G401 (cell line): ENCODE results near the gene DMRTB1. TPM values are rescaled to one million over a fixed set of nuclear protein-coding genes. Genes with fewer than 3 reads are reported as not detected.

ENCODE experiments used
- DNase-seq: peaks from one replicate; pipeline ENCODE4 v3.0.0-alpha.2; 2015; ENCODE audit warnings: low spot score
- in situ Hi-C: cut with HindIII; loops from 2 replicates; pipeline ENCODE4 v1.10.0; 2016; ENCODE audit warnings: low sequenced_read_pairs, mixed read lengths
- total RNA-seq: library from RNA; depleted of rRNA; stranded (reverse); fragments of >200 nt; shearing (Covaris generic); gene quantifications from 2 replicates; pipeline ENCODE4 v1.2.3, GENCODE V29; 2014

DMRTB1 gene
- total RNA-seq, 1 experiment from 2014 or later = not detected

- no peak for DNase-seq
- in situ Hi-C loops = no loop called here
Measured at GRCh38 chr1:53482441-53483153, 23.4 kb downstream of the DMRTB1 start.

DNA sequence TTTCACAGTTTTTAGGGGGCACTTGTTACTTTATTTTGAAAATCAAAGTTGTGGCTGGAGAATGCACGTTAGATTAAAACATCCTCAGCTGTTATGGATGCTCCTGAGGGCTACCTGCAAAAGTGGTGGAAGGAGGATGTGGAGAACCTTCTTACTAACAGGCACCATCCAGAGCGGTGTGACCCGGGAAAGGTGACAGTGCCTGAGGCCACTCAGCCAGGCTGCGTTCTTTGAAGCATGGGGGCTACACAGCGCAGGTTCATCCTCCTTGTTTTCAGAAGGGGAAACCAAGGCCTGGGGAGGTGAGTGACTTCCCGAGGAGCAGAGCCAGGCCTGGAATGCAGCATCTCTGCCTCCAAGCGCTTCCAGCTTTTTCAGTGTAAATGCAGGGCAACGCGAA, 24.0 kb downstream of the DMRTB1 start:
- in situ Hi-C loops = no loop called here
- DNase-seq = no peak

DNA sequence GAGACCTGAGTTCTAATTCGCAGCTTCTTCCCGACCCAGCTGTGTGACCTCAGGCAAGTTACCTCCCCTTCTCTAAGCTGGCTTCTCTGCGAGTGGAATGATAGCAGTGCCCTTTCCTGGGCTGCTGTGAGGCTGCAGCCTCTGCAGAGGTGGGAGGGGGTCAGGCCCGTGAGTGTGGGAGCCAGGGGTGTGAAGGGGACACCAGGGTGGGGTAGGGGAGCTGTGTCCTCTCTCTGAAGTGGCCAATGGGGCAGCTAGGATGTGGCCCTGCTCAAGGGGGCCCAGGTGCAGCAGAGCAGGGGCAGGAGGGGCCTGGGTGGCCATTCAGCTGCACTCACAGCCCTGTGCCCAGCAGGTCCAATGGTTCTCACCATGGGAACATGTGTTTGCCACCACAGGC, 24.5 kb downstream of the DMRTB1 start:
- no peak for DNase-seq
- in situ Hi-C loops = no loop called here

GRCh38 chr1:53484705-53485477, 25.7 kb downstream of the DMRTB1 start:
- no peak for DNase-seq
- in situ Hi-C loops = loop anchor here (5.0 kb wide), 1 partner anchor 92 kb away; no protein-coding TSS in a partner anchor

DNA sequence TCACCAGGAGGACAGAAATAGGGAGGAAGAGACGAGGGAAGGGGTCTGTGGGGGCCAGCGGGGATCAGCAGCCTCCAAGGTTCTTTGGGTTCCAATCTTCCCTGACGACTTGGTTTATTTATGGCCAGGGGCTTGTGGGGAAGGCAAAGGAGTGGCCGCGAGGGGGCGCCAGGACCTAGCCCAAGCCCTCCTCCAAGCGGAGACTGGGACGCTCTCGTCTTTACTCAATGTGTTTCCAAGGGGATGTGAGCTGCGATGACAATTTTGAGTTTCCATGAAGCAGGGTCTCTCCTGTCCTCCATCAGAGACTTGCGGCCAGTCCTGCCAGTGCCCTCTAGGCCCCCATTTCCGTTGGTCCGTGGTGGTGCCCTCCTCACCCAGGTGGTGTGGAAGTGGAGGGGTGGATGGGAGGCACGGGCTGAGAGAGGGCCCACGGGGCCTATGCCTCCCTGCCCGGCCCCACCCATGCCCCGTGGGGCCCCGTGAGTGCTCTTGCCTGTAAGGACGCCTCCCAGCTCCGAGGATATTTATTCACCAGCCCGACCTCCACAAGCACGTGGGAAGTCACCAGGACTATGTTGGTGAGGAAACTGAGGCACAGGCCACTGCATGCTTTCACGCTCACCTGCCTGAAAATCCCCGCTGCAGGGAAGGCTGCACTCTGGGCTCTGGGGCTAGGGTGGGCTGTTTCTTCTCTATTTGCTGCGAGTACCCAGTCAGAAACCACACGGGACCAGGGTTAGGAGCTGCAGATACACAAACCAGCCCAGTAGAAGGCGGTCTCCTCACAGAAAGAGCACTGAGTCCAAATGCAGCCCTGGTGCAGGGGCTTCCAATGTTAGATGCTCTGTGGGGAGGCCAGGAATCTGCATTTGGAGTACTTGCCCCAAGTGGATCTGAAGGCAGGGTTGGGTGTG, 26.5 kb downstream of the DMRTB1 start:
- DNase-seq = peak; percentile 79
- in situ Hi-C loops = loop anchor here (5.0 kb wide), 1 partner anchor 92 kb away; no protein-coding TSS in a partner anchor

DNA sequence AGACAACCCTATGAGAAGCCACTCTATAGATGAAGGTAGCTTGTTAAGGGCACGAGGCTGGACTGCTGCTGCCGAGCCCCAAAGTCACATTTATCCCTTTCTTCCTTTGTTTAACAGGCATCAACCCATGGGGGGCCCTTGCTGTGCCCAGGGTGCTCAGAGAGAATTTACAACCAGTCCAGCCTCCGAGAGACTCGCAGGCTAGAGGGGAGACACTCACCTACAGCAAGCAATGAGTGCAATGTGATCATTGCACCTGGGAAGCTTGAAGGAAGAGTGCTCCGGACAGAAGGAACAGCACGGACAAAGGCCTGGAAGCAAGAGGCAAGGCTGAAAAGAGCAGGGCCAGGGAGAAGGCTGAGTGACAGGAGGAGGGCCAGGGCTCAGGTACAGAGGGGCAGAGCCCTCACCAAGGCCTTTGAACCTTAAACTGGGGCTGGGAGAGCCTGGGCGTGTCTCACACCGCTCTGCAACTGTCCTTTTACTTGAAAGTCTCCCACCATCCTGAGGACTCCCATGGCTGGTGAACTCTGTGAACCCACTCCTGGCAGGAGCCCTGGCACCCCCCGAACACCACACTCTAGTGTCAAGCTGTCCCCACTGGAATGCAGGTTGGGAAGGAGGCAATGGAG, 27.3 kb downstream of the DMRTB1 start:
- in situ Hi-C loops = loop anchor here (5.0 kb wide), 1 partner anchor 91 kb away; no protein-coding TSS in a partner anchor
- no peak for DNase-seq

DNA sequence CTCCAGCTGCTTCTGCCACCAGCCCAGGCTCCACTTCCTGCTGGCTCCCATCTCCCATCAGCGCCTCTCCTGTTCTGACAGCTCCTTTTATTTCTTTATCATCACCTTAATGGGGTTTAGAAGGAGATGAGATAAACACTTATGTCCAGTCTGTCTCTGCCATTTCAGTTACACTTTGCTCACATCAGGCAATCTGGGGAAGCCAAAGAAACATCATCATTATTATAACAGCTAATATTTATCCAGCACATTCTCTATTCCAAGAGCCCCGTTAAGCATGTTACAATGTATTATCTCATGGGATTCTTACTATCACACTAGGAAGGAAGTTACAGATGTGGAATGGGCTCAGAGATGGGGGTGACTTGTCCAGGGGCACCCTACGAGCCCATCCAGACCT, 31.2 kb downstream of the DMRTB1 start:
- no peak for DNase-seq
- in situ Hi-C loops = no loop called here

DNA sequence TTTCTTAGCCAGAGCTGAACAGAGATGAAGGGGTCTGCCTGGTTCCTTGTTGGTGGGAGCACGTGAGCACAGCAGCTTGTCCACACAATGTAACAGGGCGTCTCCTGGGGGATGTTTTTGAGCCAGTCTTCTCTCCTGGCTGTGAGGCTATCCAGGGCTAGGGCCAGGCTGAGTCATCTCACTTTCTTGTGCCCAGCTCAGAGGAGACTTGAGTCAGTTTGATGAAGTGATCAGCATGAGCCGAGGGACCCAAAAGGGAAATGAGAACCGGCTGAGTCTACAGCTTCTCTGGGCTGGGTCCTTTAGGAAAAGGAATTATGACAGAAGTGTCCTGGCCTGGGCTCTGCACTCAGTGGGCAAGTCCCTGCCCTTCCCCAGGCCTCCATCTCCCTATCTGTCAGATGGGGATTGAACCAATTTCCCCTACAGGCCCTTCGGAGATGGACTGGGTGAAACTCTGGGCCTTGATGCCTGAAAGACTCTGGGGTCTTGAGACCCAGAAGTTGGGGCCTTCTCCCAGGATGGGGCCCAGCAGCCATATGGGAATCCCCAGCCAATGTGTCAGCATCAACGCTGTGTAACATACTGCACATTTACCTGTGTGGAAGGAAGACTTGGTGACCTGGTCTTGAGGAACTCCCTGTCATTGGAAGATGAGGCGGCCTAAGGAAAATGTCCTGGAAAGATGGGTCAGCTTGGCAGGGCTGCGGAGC, 36.6 kb downstream of the DMRTB1 start:
- DNase-seq = no peak
- in situ Hi-C loops = no loop called here

DNA sequence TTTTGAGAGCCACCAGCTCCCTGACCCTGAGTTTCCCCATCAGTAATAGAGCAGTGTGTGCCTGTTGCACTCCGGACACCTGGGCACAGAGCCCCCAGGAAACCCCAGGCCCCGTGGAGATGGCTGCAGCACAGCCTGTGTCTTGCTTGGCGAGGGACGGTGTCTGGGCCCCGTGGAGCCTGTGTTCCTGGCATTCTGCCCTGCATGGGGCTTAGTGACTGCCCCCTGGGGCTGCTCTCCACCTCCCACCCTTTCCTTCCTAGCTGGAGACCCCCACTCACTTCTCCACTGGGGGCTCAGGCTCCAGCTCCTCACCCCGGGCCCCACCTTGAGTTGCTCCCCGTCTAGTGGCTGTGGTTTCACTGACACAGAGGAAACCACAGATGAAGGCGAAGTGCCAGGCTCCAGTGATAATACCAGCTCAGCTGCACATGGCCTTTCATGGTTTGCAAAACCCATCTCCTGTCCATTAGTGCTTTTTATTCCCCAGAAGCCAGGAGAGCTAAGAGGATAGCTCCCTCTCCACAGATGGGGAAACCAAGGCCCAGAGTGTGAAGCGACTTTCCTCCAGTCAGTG, 39.4 kb downstream of the DMRTB1 start:
- DNase-seq = no peak
- in situ Hi-C loops = no loop called here

- DNase-seq = no peak
- in situ Hi-C loops = no loop called here
Measured at GRCh38 chr1:53499257-53500203, 40.3 kb downstream of the DMRTB1 start.

DNA sequence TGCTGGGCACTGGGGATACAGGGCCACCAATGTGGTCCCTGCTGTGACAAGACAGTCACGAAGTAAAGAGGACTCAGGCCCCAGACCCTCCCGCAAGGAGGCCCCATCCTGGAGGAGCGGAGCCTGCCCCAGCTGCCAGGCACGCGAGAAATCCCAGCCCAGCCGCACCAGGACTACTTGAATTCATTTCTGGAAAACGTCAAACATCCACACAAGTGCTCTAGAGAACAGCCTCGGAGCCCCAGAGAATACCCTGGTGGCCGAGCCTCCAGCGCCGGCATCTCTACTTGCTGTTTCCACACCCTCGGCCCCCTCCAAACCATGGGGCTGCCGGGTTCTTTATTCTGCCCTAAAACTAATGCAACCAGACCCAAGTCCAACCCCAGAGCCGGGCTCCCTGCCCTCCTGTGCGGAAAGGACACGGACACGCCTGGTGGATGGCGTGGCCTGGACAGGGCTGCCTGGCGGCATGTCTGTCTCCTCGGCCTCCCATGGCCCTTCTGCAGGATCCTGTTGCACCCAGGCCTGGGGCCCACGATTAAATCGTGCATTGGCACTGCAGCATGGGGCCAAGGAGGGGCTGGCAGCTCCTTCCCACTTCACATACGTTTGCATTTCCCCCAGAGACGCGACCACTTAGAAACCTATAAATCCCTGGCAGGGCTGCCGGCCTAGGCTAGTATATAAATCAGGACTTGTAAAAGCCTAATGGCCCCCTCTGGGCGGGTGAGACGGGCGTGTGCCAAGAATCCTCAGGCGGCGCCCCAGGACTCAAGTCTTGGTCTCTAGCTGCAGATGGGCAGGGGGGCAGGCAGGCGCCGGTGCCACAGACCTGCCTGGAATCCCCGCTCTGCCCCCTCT, 41.2 kb downstream of the DMRTB1 start:
- DNase-seq = no peak
- in situ Hi-C loops = no loop called here

DNA sequence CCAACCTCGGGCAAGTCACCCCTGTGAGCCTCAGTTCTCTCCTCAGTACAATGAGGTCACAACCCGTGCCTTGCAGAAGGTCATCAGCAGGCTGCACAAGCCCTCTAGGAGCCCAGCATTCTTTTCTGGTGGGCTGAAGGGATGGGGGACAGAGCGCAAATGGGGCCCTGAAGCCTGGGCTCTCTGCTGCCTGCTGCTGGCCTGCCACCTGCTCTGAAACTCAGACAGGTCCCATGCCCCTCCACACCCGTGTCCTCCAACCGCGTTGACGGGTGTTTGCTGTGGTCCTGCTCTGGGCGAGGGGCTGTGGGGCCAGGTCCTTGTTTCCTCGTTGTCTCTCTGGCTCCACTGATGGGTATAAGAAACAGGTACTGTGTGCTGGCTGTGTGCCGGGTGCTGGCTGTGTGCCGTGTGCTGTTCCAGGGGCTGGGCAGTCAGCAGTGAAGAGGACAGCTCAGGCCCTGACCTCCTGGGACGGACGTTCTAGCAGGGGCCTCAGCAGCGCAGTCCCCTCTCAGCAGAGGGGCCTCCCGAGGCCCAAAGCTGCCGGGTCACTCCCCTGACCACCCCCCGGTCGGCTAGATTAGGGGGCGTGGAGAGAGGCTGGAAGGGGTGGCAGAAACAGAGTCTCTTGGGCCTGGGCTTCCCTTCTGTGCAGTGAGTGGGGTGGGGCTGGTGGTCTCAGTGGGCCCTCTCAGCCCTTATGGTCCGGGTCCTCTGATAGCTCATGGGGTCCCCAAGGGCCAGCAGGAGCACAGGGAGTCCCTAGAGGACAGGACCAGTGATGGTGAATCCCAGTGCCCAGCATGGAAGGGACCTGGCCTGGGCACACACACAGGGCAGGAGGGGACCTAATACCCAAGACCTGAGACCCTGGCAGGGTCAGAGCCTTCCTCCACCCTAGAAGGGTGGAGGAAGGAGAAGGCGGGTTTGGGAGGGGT, 42.1 kb downstream of the DMRTB1 start:
- in situ Hi-C loops = no loop called here
- no peak for DNase-seq

GRCh38 chr1:53502641-53503432, 43.6 kb downstream of the DMRTB1 start:
- no peak for DNase-seq
- in situ Hi-C loops = no loop called here

- in situ Hi-C loops = no loop called here
- no peak for DNase-seq
Measured at GRCh38 chr1:53503433-53504217, 44.4 kb downstream of the DMRTB1 start.
